PC-9 (cell line): ENCODE measurements around the gene CEMIP2. TPM values are rescaled to one million over a fixed set of nuclear protein-coding genes. Genes with fewer than 3 reads are reported as not detected.

Experiments used
- BruUV-seq: library from RNA; stranded (reverse); fragments of 400-500 nt; replicated peaks from 2 replicates; lab custom pipeline; 2021; lab: Mats Ljungman, UMichigan
- CTCF ChIA-PET: fragments of 300-600 bp; sonication (Branson Sonifier 250); formaldehyde crosslinking; loops from one replicate; lab custom pipeline; 2022; ENCODE audit warnings: antibody characterized with exemption; lab: Charles Lee
- POLR2A ChIA-PET: fragments of 300-600 bp; sonication (Branson Sonifier 250); formaldehyde crosslinking; loops from one replicate; lab custom pipeline; 2022; ENCODE audit warnings: antibody characterized with exemption; ENCODE audit not compliant: unreplicated experiment; lab: Charles Lee
- DNase-seq, 2 experiments: peaks; one replicate each; pipeline versions ENCODE4 v3.0.0 to v3.0.0-alpha.2; 2015 to 2022; ENCODE audit warnings: mixed read lengths in 1 of 2
- H2AFZ ChIP-seq: fragments of 200-600 bp; sonication (generic); 2 replicates; pipeline ENCODE4 v1.8.1; 2017; ENCODE audit warnings: antibody characterized with exemption
- H3F3A ChIP-seq: fragments of 200-600 bp; sonication (generic); 2 replicates; pipeline ENCODE4 v1.8.1; 2017; ENCODE audit warnings: antibody characterized with exemption, mild to moderate bottlenecking, low read depth; ENCODE audit not compliant: insufficient read depth
- H3K27ac ChIP-seq: fragments of 200-600 bp; sonication (generic); 2 replicates; pipeline ENCODE4 v1.6.1; 2016; ENCODE audit warnings: mixed run types
- H3K27me3 ChIP-seq: fragments of 200-600 bp; sonication (generic); 2 replicates; pipeline ENCODE4 v1.6.1; 2016; ENCODE audit warnings: low read depth, mixed run types; ENCODE audit not compliant: insufficient read depth
- H3K36me3 ChIP-seq: fragments of 200-600 bp; sonication (generic); 2 replicates; pipeline ENCODE4 v1.6.1; 2016; ENCODE audit warnings: low read depth, mixed run types
- H3K4me1 ChIP-seq: fragments of 200-600 bp; sonication (generic); replicated peaks from 2 replicates; pipeline ENCODE4 v1.6.1; 2016; ENCODE audit warnings: mixed run types; ENCODE audit not compliant: insufficient read depth
- H3K4me2 ChIP-seq: fragments of 200-600 bp; sonication (generic); 2 replicates; pipeline ENCODE4 v1.6.1; 2017; ENCODE audit warnings: mixed run types
- H3K4me3 ChIP-seq: fragments of 200-600 bp; sonication (generic); 2 replicates; pipeline ENCODE4 v1.6.1; 2016; ENCODE audit warnings: mixed run types
- H3K79me2 ChIP-seq: fragments of 200-600 bp; sonication (generic); 2 replicates; pipeline ENCODE4 v1.6.1; 2017; ENCODE audit warnings: low read depth, mixed run types
- H3K9me2 ChIP-seq: fragments of 200-600 bp; sonication (generic); 2 replicates; pipeline ENCODE4 v1.8.1; 2017; ENCODE audit warnings: mild to moderate bottlenecking; ENCODE audit not compliant: insufficient read depth
- H3K9me3 ChIP-seq: fragments of 200-600 bp; sonication (generic); 2 replicates; pipeline ENCODE4 v1.8.1; 2016; ENCODE audit warnings: low read depth; ENCODE audit not compliant: insufficient read depth
- H4K20me1 ChIP-seq: fragments of 200-600 bp; sonication (generic); 2 replicates; pipeline ENCODE4 v1.8.1; 2017; ENCODE audit not compliant: insufficient read depth
- EZH2 ChIP-seq: fragments of 200-600 bp; sonication (generic); IDR thresholded peaks from 2 replicates; pipeline ENCODE4 v1.8.0; 2017; ENCODE audit warnings: antibody characterized with exemption, low read depth
- intact Hi-C: fragments of 100-400 bp; cut with micrococcal nuclease; formaldehyde crosslinking; loops from one replicate; pipeline ENCODE4 v1.10.0; 2022; ENCODE audit not compliant: unreplicated experiment
- total RNA-seq: library from RNA; stranded (reverse); gene quantifications from 2 replicates; pipeline ENCODE4 v1.2.3, GENCODE V29; 2021
- TF ChIP-seq, protein P1 (sequence below): fragments of 200-600 bp; sonication (generic); conservative IDR thresholded peaks from 2 replicates; pipeline ENCODE4 v1.6.1; 2017; ENCODE audit warnings: mixed run types, antibody characterized with exemption, mild to moderate bottlenecking, moderate library complexity

Gene CEMIP2
- total RNA-seq, 1 experiment from 2014 or later: 77.0 TPM

DNA sequence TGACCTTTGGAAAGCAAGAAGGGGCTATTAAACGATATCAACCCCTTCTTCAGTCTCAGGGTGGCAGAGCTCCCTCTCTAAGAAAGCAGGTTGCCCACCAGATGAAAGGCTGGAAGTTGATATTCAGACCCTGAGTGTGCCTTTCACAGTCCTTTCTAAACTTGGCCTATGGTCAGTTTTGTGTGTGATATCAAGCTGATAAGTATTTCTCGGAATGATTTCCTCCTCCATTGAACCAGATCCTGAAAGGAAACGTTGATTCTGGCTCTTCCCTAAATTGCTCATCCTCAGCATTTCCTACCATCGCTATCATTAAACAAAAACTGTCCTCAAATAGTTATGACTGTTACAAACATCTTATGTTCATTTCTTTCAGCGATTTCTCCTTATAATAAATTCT, 130.4 kb downstream of the CEMIP2 start:
- no peak overlapping the region for H3K4me3 ChIP-seq
- no peaks in the 10 kb centered on the region for H3K9me2 ChIP-seq
- no TSS peak for BruUV-seq
- no peaks in the 10 kb centered on the region for H4K20me1 ChIP-seq
- H3K36me3 ChIP-seq: no peaks in the 10 kb centered on the region
- H3K9me3 ChIP-seq: no peaks in the 10 kb centered on the region
- DNase-seq: no peak
- no peaks in the 10 kb centered on the region for H3K79me2 ChIP-seq
- H3K27me3 ChIP-seq: no peaks in the 10 kb centered on the region
- H2AFZ ChIP-seq: 0 out of 2 replicates have a peak overlapping the region, but pooled peaks have one; percentile 43
- no peak for TF ChIP-seq EZH2
- TF ChIP-seq, protein P1, sequence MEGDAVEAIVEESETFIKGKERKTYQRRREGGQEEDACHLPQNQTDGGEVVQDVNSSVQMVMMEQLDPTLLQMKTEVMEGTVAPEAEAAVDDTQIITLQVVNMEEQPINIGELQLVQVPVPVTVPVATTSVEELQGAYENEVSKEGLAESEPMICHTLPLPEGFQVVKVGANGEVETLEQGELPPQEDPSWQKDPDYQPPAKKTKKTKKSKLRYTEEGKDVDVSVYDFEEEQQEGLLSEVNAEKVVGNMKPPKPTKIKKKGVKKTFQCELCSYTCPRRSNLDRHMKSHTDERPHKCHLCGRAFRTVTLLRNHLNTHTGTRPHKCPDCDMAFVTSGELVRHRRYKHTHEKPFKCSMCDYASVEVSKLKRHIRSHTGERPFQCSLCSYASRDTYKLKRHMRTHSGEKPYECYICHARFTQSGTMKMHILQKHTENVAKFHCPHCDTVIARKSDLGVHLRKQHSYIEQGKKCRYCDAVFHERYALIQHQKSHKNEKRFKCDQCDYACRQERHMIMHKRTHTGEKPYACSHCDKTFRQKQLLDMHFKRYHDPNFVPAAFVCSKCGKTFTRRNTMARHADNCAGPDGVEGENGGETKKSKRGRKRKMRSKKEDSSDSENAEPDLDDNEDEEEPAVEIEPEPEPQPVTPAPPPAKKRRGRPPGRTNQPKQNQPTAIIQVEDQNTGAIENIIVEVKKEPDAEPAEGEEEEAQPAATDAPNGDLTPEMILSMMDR: no peak
- H3K4me1 ChIP-seq: no peaks in the 10 kb centered on the region
- ChIA-PET CTCF (interaction anchor here (0.7 kb wide), 1 partner anchor 389 kb away, joined by 20 read pairs; no protein-coding TSS in a partner anchor), POLR2A (no interaction called here)
- no peak overlapping the region for H3K27ac ChIP-seq
- no peaks in the 10 kb centered on the region for H3F3A ChIP-seq
- no peak overlapping the region for H3K4me2 ChIP-seq
- intact Hi-C loops: no loop called here

DNA sequence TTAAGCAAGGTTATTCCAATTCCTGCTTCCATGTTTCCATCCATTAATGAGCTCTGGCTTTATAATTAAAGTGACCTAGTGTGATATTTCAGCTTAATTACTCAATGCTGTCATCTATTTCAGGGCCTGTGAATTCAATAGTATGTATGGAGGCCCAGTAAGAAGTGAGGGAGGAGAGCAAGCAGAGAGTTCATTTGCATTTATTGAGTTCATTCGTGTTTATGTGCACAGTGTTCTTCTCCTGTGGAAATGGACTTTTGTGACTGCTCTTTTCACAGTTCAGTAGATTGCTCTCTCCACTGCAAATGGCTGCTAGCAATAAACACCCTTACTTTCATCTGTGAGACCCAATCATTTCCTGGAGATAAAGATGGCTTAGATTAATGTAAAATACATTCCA, 130.9 kb downstream of the CEMIP2 start:
- Histone ChIP-seq H3K9me3 (no peaks in the 10 kb centered on the region), H3K27me3 (no peaks in the 10 kb centered on the region), H3F3A (no peaks in the 10 kb centered on the region), H2AFZ (no peak overlapping the region), H3K36me3 (no peaks in the 10 kb centered on the region), H3K27ac (no peak overlapping the region), H3K79me2 (no peaks in the 10 kb centered on the region), H3K4me1 (no peaks in the 10 kb centered on the region), H3K9me2 (no peaks in the 10 kb centered on the region), H3K4me2 (no peak overlapping the region), H3K4me3 (no peak overlapping the region), H4K20me1 (no peaks in the 10 kb centered on the region)
- BruUV-seq: no TSS peak
- no peak for DNase-seq
- ChIA-PET CTCF (no interaction called here), POLR2A (no interaction called here)
- intact Hi-C loops: no loop called here
- TF ChIP-seq, protein P1: no peak
- TF ChIP-seq EZH2: no peak

DNA sequence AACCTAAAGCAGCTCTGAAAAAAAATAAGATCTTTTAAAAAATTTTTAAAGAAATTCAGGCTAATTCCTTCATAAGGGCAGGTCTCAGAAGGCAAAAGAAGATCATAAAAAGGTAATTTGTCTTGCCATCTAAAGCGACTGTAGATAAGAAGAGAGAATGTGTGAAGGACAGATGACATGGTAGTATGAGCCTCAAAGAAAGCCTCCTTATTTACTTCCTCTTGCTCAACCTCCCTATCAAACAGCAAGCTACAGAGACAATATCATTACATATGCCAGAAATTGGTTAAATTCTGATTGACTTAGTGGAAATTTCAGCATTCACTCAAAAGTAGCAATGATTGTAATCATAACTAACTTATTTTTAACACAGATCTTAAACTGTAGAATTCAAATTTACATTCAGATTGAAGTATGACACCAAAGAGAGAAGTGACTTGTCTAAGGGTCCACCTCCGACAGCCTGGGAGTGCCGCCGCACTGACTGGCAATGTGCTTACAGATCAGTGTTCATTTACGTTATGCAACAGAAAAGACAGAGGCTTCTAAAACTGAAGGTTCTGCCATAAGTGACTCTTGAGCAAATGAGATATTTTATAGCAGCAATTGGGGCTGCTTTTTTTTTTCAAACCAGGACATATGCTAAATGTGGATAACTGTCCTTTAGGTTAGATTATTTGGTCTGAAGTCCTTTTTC, 132.0 kb downstream of the CEMIP2 start:
- H3K27me3 ChIP-seq: no peaks in the 10 kb centered on the region
- H3K4me1 ChIP-seq: no peaks in the 10 kb centered on the region
- H3K9me2 ChIP-seq: no peaks in the 10 kb centered on the region
- no peak for DNase-seq
- no peaks in the 10 kb centered on the region for H3F3A ChIP-seq
- intact Hi-C loops: no loop called here
- no peaks in the 10 kb centered on the region for H3K36me3 ChIP-seq
- H3K4me2 ChIP-seq: no peak overlapping the region
- no peak for TF ChIP-seq EZH2
- TF ChIP-seq, protein P1: no peak
- H3K4me3 ChIP-seq: no peak overlapping the region
- no peak overlapping the region for H3K27ac ChIP-seq
- H3K79me2 ChIP-seq: no peaks in the 10 kb centered on the region
- ChIA-PET CTCF (no interaction called here), POLR2A (no interaction called here)
- BruUV-seq: no TSS peak
- H2AFZ ChIP-seq: no peak overlapping the region
- no peaks in the 10 kb centered on the region for H4K20me1 ChIP-seq
- no peaks in the 10 kb centered on the region for H3K9me3 ChIP-seq
